Activated CD4-positive, alpha-beta T cell treated with anti-CD3 and anti-CD28 coated beads for 48 hours (primary cell): ENCODE measurements around the gene AVPR2.

Experiments
- DNase-seq: peaks from one replicate; pipeline ENCODE4 v3.0.0-alpha.2; 2020

AVPR2 gene

DNA sequence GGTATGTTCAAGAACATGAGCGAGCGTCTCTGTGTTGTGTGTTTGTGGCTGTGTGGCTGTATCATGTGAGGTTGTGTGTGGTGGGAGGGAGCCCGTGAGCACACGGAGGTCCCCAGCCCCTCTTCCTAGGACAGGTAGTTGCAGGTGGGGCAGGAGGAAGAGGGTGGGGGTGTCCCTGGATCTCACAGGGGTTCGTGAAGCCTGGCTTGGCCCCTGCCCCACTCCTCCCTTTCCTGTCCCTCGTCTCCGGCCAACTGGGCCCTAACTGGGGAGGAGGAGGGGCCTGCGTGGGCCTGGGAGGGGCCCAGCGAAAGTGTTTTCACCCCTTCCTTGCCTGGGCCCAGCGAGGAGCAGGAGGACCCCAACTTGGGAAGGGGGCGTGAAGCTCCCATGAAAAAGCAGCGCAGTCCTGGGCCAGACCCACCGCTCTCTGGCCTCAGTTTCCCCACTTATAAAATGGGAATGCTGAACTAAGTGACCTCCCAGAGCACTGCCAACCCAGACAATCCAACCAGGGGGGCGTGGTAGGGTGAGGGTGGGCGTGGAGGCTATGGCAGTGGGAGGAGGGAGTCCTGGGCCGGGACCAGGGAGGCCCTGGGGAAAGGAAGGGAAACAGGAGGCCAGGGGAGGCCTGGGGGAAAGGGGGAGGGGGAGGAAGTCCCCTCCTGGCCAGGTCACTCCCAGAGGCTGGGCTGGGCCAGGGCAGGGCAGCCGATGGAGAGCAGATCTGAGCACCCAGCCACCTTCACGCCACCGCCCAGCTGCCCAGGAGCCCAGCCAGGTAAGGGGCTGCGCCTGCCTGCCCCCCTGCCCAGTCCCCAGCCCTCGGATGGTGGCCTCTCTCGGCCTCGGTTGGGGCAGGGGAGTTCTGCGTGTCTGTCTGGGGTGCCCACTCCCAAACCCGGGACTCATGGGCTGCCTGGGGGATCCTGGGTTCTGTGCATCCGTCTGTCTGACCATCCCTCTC, at the start of gene AVPR2:
AVPR2 (plus strand) TSS at position 683 of the 967 bp plus-strand sequence. CDS start 473 bp downstream, outside the sequence.
- no peak for DNase-seq

DNA sequence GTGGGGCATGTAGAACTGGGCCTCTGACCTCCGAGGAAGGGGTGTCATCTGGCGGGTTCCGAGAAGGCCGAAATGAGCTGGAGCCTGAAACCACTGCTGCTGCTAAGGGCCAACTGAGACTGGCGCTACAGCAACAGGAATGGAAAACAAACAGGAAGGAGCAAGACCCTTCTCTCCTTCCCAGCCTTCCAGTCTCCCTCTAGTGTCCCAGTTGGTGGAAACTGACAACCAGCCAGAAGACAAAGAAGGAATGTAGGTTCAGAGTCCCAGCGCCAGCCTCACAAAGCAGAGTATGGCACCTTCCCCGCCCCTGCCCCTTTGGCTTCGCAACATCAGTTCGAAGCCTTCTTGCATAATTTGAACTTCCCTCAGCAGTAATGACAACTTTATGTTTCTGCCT, 49.8 kb upstream of the AVPR2 start:
- DNase-seq = no peak

DNA sequence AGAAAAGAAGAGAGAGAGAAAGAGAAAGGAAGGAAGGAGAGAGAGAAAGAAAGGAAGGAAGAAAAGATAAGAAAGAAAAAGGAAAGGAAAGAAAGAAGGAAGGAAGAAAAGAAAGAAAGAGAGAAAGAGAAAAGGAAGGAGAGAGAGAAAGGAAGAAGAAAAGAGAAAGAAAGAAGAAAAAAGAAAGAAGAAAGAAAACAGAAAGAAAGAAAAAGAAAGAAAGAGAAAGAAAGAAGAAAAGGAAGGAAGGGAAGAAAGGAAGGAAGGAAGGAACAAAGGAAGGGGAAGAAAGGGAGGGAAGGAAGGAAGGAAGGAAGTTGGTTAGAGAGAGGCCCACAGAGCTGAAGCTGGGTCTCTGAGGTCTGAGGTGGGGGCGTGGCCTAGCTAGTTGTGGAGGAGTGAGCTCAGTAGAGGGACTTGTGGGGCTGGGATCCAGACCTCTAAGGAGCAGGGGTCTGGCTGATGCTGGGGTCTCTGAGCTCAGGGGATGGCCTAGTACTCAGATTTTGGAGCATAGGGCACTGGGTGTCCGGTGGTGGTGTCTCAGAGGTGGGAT, 47.0 kb upstream of the AVPR2 start:
- DNase-seq = no peak

DNA sequence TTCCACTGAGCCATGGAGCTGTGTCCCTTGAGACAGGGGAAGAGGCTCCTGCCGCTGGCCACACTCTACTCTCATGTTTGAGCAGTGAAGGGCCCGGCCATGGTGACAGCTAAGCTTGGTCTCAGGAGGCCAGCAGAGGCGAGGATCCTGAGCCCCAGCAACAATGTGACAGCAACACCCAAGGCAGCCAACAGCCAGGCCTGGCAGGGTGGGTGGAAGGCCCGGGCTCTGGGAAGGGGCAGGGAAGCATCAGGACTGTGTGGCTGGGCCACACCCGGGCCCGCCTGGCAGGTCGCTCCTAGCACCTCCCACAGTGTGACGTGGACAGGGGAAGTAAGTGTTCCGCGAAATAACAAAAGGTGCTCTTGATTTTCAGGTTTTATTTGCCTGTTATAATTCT, 43.3 kb upstream of the AVPR2 start:
- DNase-seq = no peak

DNA sequence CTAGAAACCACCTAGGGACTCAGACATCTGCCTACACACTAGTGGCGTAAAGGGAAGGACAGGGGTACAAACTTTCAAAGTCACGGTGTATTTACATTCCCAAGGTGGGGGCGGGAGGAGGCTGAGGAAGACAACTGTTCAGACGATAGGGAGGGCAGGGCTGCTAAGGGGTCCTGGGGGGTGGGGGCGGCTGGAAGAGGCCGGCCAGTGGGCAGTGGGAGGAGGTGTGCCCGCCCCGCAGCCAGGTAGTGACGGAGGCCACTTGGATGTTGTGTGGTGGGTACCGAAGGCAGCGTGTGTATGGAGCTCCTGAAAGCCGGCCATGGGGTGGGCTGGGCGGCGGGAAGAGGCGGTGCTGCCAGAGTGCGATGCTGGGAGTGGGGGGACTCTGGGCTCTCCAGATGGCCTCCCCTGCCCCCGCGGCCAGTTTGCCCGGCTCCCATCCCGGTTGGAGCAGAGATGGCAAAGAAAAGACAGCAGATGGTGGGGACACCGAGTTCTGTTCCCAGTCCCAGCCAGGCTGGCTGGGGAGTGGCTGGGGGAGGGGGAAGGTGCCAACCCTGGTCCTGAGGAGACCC, 42.7 kb upstream of the AVPR2 start:
- DNase-seq = no peak

DNA sequence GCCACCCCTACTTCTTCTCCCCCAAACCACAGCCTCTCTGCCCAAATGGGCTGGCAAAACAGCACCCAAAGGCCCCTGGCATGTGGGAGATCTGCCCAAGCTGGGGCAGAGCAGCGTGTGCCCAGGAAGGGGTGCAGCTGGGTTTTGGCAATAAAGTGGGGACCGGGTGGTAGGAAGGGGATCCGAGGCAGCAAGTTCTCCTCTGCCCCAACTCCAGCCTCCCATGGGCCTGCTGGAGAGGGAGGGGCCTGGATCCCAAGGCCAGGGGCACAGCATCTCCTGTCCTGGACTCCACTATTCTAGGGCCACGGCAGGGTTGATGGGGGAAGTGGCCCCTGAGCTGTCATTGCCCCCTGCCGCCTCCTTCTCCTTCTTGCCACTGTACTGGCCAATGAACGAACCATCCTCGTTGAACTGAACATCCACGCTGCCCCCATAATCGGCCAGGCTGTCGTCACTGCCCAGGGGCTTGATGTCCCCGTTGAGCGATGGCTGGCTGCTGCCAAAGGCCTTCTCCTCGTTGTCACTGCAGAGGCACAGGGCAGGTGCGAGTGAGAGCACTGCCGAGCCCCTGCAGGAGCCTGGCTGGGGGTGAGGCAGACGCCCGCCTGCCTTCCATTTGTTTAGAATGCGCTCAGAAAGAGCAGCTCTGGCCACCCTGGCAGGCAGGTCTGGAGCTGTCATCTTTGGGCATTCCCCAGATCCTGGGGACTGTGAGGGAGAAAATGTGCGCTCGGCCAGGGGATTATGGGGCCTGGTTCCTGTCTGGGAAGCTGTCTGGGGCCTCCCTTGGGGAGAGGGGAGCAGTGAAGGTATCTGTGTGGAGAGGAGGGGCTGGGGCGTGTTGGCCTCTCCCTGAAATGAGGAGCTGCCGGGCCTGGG, 41.9 kb upstream of the AVPR2 start:
- DNase-seq = no peak

DNA sequence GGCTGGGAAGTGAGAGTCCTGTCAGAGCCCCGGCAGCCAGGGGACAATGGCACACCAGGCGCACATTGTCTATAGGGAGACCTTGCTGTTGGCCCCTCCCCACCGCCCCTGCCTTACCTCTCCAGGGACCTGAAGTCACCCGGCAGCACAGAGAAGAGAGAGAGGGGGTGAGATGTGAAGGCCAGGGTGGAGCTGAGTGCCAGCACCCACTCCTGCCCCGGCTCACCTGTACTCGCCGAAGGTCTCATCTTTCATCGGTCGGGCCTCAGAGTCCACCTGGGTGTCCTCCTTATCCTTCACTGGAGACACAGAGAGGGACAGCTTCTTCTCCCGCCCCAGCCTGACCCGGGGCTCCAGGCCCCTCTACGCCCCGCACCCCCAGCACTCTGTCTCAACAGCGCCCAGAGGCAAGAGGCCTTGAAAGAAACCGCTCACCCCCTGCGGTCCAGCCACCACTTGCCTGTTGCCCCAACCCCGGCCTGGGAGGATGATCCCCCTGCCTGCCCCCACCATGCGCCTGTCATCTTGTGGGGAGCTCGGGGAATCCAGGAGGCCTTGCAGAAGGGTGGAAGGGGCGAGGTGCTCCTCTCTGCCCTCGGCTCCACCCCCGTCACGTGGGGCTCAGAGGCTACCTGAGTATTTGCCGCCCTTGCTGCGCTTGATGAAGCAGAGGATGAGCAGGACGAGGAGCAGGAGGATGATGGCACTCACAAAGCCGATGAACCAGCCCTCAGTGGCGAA, 41.1 kb upstream of the AVPR2 start:
- no peak for DNase-seq

DNA sequence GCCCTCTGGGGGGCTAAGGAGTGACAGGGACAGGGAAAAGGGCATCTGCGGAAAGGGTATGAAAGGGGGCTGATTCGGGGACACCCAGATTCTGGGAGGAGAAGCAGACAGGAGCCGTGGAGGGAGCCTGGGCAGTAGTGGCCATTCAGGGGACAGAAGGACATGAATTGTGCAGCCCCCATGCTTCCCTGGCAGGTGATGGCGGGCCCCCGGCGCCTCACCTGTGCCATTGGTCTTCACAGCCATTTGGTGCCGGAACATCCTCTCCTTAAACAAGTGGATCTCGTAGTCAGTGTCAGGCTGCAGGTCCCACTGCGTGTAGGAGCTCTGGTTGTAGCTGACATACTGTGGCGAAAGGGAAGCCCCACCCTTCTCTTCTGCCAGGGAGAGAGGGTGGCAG, 40.4 kb upstream of the AVPR2 start:
- DNase-seq = no peak

DNA sequence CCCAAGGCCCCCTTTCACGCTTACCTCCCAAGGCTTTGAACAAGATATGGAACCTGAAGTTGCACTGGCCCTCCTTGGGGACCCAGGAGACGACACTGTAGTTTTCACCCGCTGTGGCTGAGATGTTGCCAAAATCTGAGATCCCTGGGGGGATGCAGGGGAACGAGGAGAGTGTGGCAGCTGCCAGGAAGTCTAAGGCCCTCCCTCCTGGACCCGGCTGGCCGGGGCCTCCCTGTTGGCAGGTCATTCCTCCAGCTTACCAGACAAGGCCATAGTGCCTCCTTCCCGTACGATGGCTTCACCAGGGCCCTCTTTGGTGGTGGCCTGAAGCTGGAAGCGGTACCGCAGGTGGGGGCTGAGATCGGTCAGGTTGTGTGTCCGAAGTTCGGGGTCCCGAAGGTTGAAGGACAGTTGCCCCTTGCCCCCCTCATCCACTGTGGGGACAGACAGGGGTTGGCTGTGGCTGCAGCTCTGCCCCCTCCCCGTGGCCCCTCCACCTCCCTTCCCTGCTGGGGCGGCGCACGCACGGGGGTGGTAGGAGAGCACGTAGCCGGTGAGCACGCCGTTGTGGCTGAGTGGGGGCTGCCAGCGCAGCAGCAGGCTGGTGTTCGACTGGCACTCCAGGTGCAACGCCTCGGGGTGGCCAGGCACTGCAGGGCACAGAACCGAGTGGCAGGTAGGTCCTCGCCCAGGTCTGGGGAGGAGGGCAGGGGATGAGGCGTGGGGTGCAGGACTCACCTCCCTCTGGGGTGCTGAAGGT, 39.7 kb upstream of the AVPR2 start:
- DNase-seq = no peak

DNA sequence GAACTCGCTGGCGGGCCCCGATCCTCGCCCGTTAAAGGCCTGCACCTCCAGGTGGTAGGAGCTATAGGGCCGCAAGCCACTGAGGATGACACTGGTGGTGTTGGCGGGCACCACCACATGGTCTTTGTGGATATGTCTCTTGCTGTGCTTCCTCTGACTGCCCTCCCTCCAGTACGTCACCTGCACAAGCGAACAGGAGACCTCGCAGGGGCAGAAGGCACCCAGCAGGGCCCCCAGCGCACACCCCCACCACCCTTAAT, 39.2 kb upstream of the AVPR2 start:
- no peak for DNase-seq

DNA sequence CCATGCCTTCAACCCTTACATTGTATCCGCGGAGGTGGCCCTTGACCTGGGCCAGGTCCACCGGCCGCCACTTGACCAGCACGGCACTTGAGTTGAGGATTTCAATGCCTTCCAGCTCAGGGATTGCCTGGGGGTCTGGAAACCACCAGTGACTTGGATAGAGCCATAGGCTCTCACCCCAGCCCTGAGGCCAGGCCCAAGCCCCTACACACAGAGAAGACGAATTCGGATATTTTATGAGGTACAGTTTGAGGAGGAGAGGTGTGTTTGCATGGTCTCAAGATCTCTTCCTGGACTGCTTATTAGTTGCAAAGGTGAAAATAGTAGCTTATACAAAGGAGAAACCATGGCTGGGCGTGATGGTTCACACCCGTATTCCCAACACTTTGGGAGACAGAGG, 38.8 kb upstream of the AVPR2 start:
- no peak for DNase-seq

DNA sequence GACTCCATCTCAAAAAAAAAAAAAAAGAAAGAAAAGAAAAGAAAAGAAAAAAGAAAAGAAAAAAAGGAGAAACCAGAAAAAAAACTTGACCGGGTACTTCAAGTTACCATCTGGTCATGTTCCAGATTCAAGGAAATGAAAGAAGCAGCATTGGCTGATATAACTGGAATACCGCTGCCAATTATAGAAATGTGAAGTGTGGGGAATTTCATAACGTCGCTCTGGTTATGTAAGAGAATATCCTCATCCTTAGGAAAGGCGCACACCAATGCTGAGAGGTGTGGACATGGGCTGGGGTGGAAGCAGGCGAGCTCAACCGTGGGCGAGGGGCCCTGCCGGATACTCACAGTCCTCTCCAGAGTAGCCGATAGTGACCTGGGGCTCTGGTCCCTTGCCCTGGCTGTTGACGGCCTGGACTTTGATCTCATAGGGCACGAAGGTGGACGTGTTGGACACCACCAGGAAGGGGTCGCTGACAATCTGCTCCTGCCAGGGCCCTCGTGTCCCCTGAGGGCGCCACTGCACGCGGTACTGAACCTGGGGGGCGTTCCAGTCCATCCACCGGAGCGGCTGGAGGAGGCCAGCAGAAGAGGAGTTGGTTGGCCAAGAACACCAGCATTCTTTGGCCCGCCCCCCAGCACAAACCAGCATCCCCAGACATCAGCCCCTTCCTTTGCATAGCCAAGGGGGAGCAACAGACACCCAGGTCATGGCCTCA, 38.0 kb upstream of the AVPR2 start:
- no peak for DNase-seq

DNA sequence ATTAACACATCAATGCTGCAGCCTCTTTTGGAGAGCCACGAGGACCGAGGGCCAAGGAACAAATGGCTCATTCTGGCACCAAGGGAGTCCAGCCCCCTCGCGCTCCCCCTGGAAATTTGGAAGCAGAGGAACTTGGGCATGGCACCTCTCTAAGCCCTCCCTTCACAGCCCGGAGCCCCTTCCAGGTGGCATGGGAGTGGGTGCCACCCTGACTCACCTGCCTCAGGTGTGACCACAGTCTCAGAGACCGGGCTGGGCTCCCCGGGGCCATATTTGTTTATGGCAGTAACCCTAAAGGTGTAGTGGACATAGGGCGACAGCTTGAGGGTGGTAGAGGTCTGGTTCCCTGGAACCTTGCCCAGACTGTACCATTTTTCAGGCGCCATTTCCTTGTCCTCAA, 37.3 kb upstream of the AVPR2 start:
- no peak for DNase-seq

DNA sequence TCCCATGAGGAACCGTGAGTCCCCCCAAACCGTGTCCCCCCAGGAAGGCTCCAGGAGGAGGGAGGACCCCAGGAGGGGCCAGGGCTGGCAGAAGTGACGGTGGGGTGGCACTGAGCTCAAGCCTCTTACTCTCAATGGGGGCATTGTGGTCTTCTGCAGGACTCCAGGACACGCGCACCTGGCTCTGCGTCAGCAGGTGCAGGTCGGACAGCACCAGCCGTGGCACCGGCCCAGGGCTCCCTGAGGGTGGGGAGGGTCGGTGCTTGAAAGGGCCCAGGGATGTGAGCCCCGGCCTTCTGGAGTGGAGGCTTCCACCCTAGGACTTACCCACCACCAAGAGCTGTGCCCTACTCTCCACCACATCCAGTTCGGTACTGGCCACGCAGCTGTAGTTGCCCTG, 36.8 kb upstream of the AVPR2 start:
- no peak for DNase-seq

DNA sequence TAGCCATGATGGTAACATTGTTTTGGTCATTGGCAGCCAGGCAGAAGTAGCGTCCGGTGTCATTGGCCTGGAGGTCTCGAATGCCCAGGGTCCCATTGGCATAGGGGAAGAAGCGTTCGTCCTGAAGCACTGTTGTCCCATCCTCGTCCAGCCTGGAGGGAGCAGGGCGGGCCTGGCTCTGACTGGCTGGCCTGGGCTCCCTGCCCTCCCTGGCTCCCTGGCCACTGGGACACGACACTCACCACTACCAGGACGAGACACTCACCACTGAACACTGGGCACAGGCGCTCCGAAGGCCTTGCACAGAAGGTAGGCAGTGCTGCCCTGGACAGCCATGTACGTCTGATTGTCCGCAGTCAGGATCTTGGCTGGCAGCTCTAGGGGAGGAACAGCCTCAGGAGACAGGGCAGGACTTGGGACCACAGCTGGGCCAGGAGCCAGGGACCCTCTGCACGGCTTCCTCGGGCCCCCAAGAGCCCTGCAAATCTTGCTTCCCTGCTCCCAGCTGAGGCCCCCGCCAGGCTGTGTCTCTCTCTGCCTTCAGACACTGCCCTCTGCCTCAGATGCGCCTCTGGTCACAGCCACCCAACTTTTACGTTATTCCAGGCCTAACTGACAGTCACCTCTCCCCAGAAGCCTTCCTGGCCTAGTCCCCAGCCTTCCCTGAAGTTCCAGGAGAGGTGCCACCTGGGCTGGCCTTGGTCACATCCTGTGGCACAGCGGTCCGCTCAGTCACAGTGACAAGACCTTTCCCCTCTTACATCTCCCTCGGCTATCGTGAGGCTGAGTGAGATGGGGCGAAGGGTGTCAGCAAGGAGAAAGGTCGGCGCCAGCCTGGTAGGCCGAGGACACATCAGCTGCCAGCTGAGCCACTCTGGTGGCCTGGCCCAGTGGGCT, 35.6 kb upstream of the AVPR2 start:
- DNase-seq = no peak

DNA sequence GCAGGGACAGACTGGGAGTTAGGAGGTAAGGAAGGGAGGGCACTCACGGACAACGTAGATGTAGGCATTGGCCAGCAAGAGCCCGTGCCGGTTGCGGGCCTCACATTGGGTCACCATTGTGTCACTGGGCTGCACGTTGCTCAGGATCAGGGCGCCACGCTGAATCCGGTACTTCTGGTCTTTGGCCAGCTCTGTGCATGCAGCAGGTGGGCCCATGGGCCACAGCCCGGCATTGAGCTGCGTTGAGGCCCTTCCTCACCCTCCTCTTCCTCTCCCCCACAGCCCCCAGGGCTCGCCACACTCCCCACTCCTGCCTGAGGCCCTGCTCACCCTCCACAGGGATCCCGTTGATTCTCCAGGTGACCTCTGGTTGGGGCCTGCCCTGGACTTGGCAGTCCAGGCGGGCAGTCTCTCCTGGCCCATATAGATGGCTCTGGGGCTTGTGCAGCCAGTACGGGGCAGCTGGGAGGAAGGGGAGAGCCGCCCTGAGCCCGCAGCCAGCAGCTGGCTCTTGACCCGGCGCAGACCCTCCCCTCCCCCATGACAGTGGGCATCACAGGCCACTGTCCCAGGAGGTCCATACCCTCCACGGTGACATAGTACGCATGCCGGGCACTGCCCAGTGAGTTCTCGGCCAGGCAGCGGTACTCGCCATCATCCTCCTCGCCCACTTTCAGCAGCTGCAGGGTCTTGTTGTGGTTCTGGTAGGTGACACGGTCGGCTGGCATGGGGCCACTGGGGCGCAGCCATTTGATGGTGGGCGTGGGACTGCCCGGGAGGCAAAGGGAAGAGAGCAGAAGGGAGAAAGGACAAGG, 34.8 kb upstream of the AVPR2 start:
- DNase-seq = no peak

DNA sequence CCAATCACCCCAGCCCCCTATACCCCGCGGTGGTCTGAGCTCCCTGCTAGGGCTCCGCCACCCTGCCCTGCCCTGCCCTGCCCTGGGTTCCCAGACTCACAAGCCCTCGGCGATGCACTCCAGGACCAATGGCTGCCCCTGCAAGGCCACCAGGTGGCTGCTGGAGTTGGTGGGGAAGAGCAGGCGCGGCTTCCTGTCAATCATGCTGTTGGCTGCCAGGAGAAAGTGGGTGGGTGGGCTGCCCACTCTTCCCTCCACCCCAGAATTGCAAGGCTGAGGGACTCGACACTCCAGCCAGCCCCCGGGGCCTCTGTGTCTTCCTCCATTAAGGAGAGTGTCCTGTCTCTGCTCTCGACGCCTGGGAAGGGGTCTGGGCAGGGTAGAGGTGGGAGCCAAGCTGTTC, 34.2 kb upstream of the AVPR2 start:
- DNase-seq = no peak

DNA sequence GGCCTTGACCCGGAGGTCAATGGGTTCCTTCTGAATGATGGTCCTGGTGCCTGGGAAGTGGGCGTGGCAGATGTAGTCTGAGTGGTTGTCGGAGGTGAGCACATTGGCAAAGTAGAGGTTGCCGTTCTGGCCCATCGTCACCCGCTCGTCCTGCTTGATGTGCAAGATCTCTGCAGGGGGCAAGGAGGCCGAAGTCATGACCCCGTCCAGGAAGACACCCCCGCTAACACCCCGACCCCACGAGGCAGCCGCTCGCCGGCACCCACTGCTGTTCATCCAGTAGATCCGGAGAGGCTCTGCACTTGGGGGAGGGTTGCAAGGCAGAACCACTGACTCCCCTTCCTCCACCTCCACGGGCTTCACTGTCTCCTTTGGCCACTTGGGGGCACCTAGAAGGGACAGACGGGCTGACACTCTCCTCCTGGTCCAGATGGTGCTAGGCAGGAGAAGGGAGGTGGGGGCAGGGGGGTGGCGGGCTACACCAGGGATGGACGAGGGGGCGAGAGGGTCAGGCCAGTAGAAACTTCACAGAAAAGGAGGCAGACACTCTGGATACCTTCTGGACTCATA, 33.6 kb upstream of the AVPR2 start:
- no peak for DNase-seq

DNA sequence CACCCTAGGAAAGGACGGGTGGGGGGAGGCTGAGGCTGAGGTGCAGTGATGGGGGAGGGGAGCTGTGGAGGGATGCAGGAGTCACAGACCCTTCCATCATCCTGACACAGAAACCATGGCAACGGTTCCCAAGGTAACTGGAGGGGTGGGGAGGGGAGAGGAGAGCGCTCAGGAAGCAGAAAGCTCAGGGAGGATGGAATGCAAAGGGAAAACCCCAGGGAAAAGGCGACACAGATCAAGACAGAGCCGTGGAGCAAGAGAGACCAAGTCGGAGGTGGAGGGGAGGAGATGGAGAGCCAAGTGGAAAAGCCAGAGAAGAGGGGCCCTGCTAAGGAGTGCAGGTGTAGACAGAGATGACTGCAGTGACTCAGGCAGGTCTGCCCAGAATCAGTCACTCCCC, 33.0 kb upstream of the AVPR2 start:
- no peak for DNase-seq
